ENCODE data around the gene RBMS1. TPM values are rescaled to one million over a fixed set of nuclear protein-coding genes. Genes with fewer than 3 reads are reported as not detected.

The RBMS1 gene
- total RNA-seq, 1 experiment from 2014 or later, result 77.5 TPM

GRCh38 chr2:160376576-160376975, 117.0 kb downstream of the RBMS1 start:
- no peak for DNase-seq
- no peak overlapping the region for H4K8ac ChIP-seq (replicated peaks; ENCODE audit: insufficient read length, low read depth, low read length)

More at GRCh38 chr2:160376576-160376975, 117.0 kb downstream of the RBMS1 start:
- Histone ChIP-seq H3K79me1 (ENCODE audit: insufficient read depth, low read depth, low read length, poor library complexity, severe bottlenecking) (no peaks in the 10 kb centered on the region), H4K20me1 (ENCODE audit: control insufficient read depth, insufficient read depth, insufficient read length) (no peaks in the 10 kb centered on the region), H2BK120ac (ENCODE audit: low read depth, low read length, poor library complexity, severe bottlenecking) (no peak overlapping the region), H3K9me3 (ENCODE audit: control insufficient read depth, low read depth, low read length) (no peaks in the 10 kb centered on the region), H2BK15ac (ENCODE audit: low read depth, low read length) (no peak overlapping the region), H3K4me2 (ENCODE audit: insufficient read depth, insufficient read length, low read length) (no peak overlapping the region), H4K91ac (ENCODE audit: insufficient read length, low read depth, low read length) (no peak overlapping the region), H3K23ac (ENCODE audit: insufficient read length, low read depth, low read length) (no peak overlapping the region), H3K9ac (ENCODE audit: extremely low read depth, insufficient read length, low read length) (no peak overlapping the region), H4K5ac (ENCODE audit: insufficient read length, low read depth, low read length) (no peak overlapping the region), H2AK5ac (ENCODE audit: insufficient read length, low read length) (no peak overlapping the region), H3K27me3 (ENCODE audit: insufficient read depth, low read length) (no peaks in the 10 kb centered on the region), H2AFZ (ENCODE audit: low read length) (no peak overlapping the region), H2BK12ac (ENCODE audit: insufficient read length, low read depth, low read length) (no peak overlapping the region), H3K4ac (ENCODE audit: low read depth, low read length) (no peak overlapping the region), H3K4me1 (ENCODE audit: insufficient read depth, low read length) (peaks cover 7% of the 10 kb centered on the region), H3K14ac (ENCODE audit: insufficient read depth, low read length) (no peak overlapping the region), H3K79me2 (ENCODE audit: insufficient read depth, low read length) (peaks cover 10% of the 10 kb centered on the region; the same call in 1 of the 2 replicates), H2BK5ac (ENCODE audit: insufficient read length, low read length) (no peak overlapping the region), H3T11ph (ENCODE audit: low read length) (no peak overlapping the region), H3K27ac (ENCODE audit: insufficient read length, low read depth, low read length) (no peak overlapping the region), H2BK20ac (ENCODE audit: low read depth, low read length, poor library complexity, severe bottlenecking) (no peak overlapping the region), H3K56ac (ENCODE audit: insufficient read length, low read depth, low read length) (no peak overlapping the region), H3K18ac (ENCODE audit: insufficient read length, low read depth, low read length) (no peak overlapping the region), H3K23me2 (ENCODE audit: insufficient read length, low read depth, low read length, poor library complexity, severe bottlenecking) (no peaks in the 10 kb centered on the region)
- H3K4me1 Mint-ChIP-seq, result peaks cover 69 to 83% of the 10 kb centered on the region in 2 experiments
- WGBS (ENCODE audit: extremely low coverage, insufficient read length, low lambda C conversion rate), result no CpG with 5 or more reads among the region's 4 CpGs
- H3K27ac Mint-ChIP-seq, result peak overlapping the region in 2 of 3 experiments; percentile 44 to 98; a peak in 2 of 7 replicates
- no peak overlapping the region for H3K4me3 Mint-ChIP-seq
- peaks cover 0 to 4% (median 2%) of the 10 kb centered on the region in 3 experiments; a peak in 3 of 7 replicates for H3K36me3 Mint-ChIP-seq (ENCODE audit: insufficient read depth in 1 of 3, low read depth in 3 of 3)
- no peaks in the 10 kb centered on the region for H3K9me3 Mint-ChIP-seq
- TF ChIP-seq CTCF (conservative IDR thresholded peaks at IDR 0.05), result no peak
- H3K27me3 Mint-ChIP-seq (ENCODE audit: low read depth), result no peaks in the 10 kb centered on the region

All from H9 (cell line).